Trophoblast cell (in vitro differentiated cells and primary cell): ENCODE results near the gene VASH1.

Experiments used
- DNase-seq, 2 donors: peaks; one replicate each; pipeline ENCODE4 v3.0.0-alpha.2; 2016
- H2AFZ ChIP-seq: 2 replicates; pipeline ENCODE4 v1.6.1; 2013; ENCODE audit warnings: low read length, moderate library complexity, mild to moderate bottlenecking; ENCODE audit not compliant: insufficient read depth, poor library complexity
- H2AK5ac ChIP-seq: 2 replicates; pipeline ENCODE4 v1.6.1; 2013; ENCODE audit warnings: mild to moderate bottlenecking, low read length
- H2BK120ac ChIP-seq: 2 replicates; pipeline ENCODE4 v1.6.1; 2013; ENCODE audit warnings: low read length, mild to moderate bottlenecking, moderate library complexity; ENCODE audit not compliant: insufficient read depth, poor library complexity
- H2BK12ac ChIP-seq: 2 replicates; pipeline ENCODE4 v1.6.1; 2013; ENCODE audit warnings: mild to moderate bottlenecking, low read length, moderate library complexity
- H2BK5ac ChIP-seq: 2 replicates; pipeline ENCODE4 v1.6.1; 2013; ENCODE audit warnings: low read length, low read depth, moderate library complexity, mild to moderate bottlenecking; ENCODE audit not compliant: poor library complexity
- H3K14ac ChIP-seq: 2 replicates; pipeline ENCODE4 v1.6.1; 2013; ENCODE audit warnings: mild to moderate bottlenecking, low read length
- H3K18ac ChIP-seq: 2 replicates; pipeline ENCODE4 v1.6.1; 2013; ENCODE audit warnings: mild to moderate bottlenecking, low read length
- H3K23ac ChIP-seq: 2 replicates; pipeline ENCODE4 v1.6.1; 2013; ENCODE audit warnings: low read length
- H3K27ac ChIP-seq: 2 replicates; pipeline ENCODE4 v1.5.1; 2013; ENCODE audit warnings: low read depth, mild to moderate bottlenecking, inconsistent platforms, low read length, moderate library complexity
- H3K27me3 ChIP-seq: 2 replicates; pipeline ENCODE4 v1.6.1; 2013; ENCODE audit warnings: inconsistent platforms, mild to moderate bottlenecking, low read length, moderate library complexity; ENCODE audit not compliant: insufficient read depth
- H3K36me3 ChIP-seq, 2 experiments: 1 replicate in 1 of 2; 2 replicates in 1 of 2; pipeline ENCODE4 v1.6.1; 2013; ENCODE audit warnings: low read length in 2 of 2, mild to moderate bottlenecking in 2 of 2, moderate library complexity in 1 of 2; ENCODE audit not compliant: insufficient read depth in 2 of 2, control insufficient read depth in 1 of 2
- H3K4ac ChIP-seq: 2 replicates; pipeline ENCODE4 v1.6.1; 2013; ENCODE audit warnings: low read depth, mild to moderate bottlenecking, low read length, moderate library complexity
- H3K4me1 ChIP-seq, 2 experiments: 1 replicate in 1 of 2; 2 replicates in 1 of 2; pipeline ENCODE4 v1.6.1; 2013; ENCODE audit warnings: low read length in 2 of 2, mild to moderate bottlenecking in 2 of 2, moderate library complexity in 1 of 2; ENCODE audit not compliant: insufficient read depth in 2 of 2, control insufficient read depth in 1 of 2
- H3K4me2 ChIP-seq: 2 replicates; pipeline ENCODE4 v1.6.1; 2013; ENCODE audit warnings: inconsistent platforms, mild to moderate bottlenecking, low read length, moderate library complexity
- H3K4me3 ChIP-seq: 2 replicates; pipeline ENCODE4 v1.5.1; 2013; ENCODE audit warnings: mild to moderate bottlenecking, low read depth, low read length, inconsistent platforms
- H3K79me1 ChIP-seq: one replicate; pipeline ENCODE4 v1.6.1; 2013; ENCODE audit warnings: low read length
- H3K79me2 ChIP-seq: 2 replicates; pipeline ENCODE4 v1.6.1; 2013; ENCODE audit warnings: low read length, mild to moderate bottlenecking; ENCODE audit not compliant: control insufficient read depth, insufficient read depth, poor library complexity
- H3K9ac ChIP-seq: 2 replicates; pipeline ENCODE4 v1.6.1; 2013; ENCODE audit warnings: mild to moderate bottlenecking, low read length
- H3K9me3 ChIP-seq: 2 replicates; pipeline ENCODE4 v1.6.1; 2013; ENCODE audit warnings: low read depth, mild to moderate bottlenecking, control low read depth, inconsistent platforms, low read length; ENCODE audit not compliant: insufficient read depth
- H4K12ac ChIP-seq: 2 replicates; pipeline ENCODE4 v1.6.1; 2013; ENCODE audit warnings: low read depth, mild to moderate bottlenecking, low read length, moderate library complexity
- H4K8ac ChIP-seq: 2 replicates; pipeline ENCODE4 v1.6.1; 2013; ENCODE audit warnings: low read depth, mild to moderate bottlenecking, low read length, moderate library complexity
- H4K91ac ChIP-seq: one replicate; pipeline ENCODE4 v1.6.1; 2013; ENCODE audit warnings: low read depth, mild to moderate bottlenecking, low read length, moderate library complexity
- WGBS: extraction: QIAGEN DNeasy Blood & Tissue Kit; methylation state at CpG from one replicate; pipeline ENCODE4 v1.1.7; 2013; ENCODE audit warnings: missing lambda C conversion rate; ENCODE audit not compliant: insufficient read length, insufficient coverage; ENCODE audit errors: extremely low coverage; 5-methylcytosine and 5-hydroxymethylcytosine counted together

The VASH1 gene

DNA sequence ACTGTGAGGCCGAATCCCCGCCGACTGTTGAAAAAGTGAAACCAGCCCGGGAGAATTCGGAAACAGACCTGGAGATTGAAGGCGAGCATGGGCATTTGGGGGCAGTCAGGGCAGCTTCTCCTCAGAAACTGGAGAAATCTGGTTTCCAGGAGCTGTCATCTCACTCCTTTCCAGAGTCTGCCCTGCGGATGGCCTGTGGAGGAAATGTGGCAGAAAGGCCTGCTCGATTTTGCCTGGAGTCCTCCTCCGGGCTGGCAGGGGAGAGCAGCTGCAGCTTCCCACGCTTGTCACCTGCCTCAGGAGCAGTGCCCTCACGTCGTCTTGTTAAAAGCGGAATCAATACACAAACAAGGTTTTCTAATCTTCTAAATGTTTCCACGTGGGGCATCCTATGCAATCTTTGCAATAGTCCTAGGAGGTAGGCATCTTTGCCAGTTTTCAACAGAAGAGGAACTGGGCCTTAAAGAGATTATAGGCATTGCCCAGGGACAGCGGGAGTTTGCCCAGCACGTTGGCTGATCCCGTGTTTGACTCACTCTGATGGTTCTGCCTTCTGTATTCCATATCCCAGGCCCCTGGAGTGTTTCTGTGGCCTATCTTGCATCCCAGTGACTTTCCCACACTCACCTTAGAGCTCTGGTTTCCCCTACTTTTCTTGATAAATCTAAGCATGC is 67.2 kb downstream of the VASH1 start:
- no peak overlapping the region for H3K9ac ChIP-seq
- H3K36me3 ChIP-seq, result no peaks in the 10 kb centered on the region
- WGBS, result no CpG with 5 or more reads among the region's 17 CpGs
- H3K9me3 ChIP-seq, result peaks cover 2% of the 10 kb centered on the region
- H2AK5ac ChIP-seq, result no peak overlapping the region
- H2AFZ ChIP-seq, result no peak overlapping the region
- no peak overlapping the region for H2BK12ac ChIP-seq
- no peak overlapping the region for H2BK120ac ChIP-seq
- DNase-seq, result peak in 1 of 2 donors; percentile 14
- H3K4ac ChIP-seq, result no peak overlapping the region
- no peak overlapping the region for H3K4me2 ChIP-seq
- no peak overlapping the region for H4K12ac ChIP-seq
- no peaks in the 10 kb centered on the region for H3K27me3 ChIP-seq
- H3K18ac ChIP-seq, result no peak overlapping the region
- H3K27ac ChIP-seq, result no peak overlapping the region
- H4K91ac ChIP-seq, result no peak overlapping the region
- H3K14ac ChIP-seq, result no peak overlapping the region
- no peaks in the 10 kb centered on the region for H3K79me2 ChIP-seq
- no peak overlapping the region for H3K4me3 ChIP-seq
- H3K4me1 ChIP-seq, result no peaks in the 10 kb centered on the region
- no peak overlapping the region for H3K23ac ChIP-seq
- H2BK5ac ChIP-seq, result no peak overlapping the region
- no peaks in the 10 kb centered on the region for H3K79me1 ChIP-seq
- no peak overlapping the region for H4K8ac ChIP-seq

DNA sequence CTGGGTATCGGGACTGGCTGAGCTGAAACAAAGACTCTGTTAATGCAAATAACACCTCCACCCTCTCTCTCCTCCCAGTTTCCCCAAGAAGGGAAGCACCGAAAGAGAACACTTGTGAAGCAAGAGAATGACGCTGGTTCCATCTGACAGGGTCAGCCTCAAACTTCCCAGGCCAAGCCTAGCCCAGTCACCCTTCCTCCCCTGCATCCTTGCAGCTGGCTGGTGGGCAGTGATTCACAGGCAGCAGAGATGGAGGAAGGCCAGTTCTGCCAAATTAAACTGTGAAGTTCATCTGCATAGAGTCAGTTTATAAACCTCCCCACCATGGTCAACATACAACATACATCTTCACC is 67.7 kb downstream of the VASH1 start:
- Histone ChIP-seq H3K23ac (no peak overlapping the region), H3K14ac (no peak overlapping the region), H3K27me3 (no peaks in the 10 kb centered on the region), H3K9me3 (peaks cover 2% of the 10 kb centered on the region), H3K18ac (no peak overlapping the region), H3K79me2 (no peaks in the 10 kb centered on the region), H3K27ac (no peak overlapping the region), H3K4me3 (no peak overlapping the region), H3K36me3 (no peaks in the 10 kb centered on the region), H3K4ac (no peak overlapping the region), H3K79me1 (no peaks in the 10 kb centered on the region), H3K4me2 (no peak overlapping the region), H3K9ac (no peak overlapping the region), H2BK120ac (no peak overlapping the region), H4K12ac (no peak overlapping the region), H2AK5ac (no peak overlapping the region), H4K8ac (no peak overlapping the region), H2AFZ (no peak overlapping the region), H2BK5ac (no peak overlapping the region), H4K91ac (no peak overlapping the region), H3K4me1 (no peaks in the 10 kb centered on the region), H2BK12ac (no peak overlapping the region)
- peak in 1 of 2 donors; percentile 38 for DNase-seq
- no CpG with 5 or more reads among the region's 3 CpGs for WGBS

GRCh38 chr14:76829650-76830421 is 68.6 kb downstream of the VASH1 start:
- Histone ChIP-seq H3K4ac (no peak overlapping the region), H2AFZ (no peak overlapping the region), H2BK120ac (no peak overlapping the region), H2BK12ac (no peak overlapping the region), H3K36me3 (no peaks in the 10 kb centered on the region), H3K79me1 (no peaks in the 10 kb centered on the region), H4K12ac (no peak overlapping the region), H2BK5ac (no peak overlapping the region), H3K18ac (no peak overlapping the region), H3K27me3 (no peaks in the 10 kb centered on the region), H3K4me2 (no peak overlapping the region), H3K9me3 (peaks cover 2% of the 10 kb centered on the region), H4K91ac (no peak overlapping the region), H3K79me2 (no peaks in the 10 kb centered on the region), H3K14ac (no peak overlapping the region), H3K23ac (no peak overlapping the region), H3K4me1 (no peaks in the 10 kb centered on the region), H3K27ac (no peak overlapping the region), H4K8ac (no peak overlapping the region), H2AK5ac (no peak overlapping the region), H3K9ac (no peak overlapping the region), H3K4me3 (no peak overlapping the region)
- DNase-seq, result no peak
- no CpG with 5 or more reads among the region's 7 CpGs for WGBS

GRCh38 chr14:76830556-76830955 is 69.3 kb downstream of the VASH1 start:
- no peak overlapping the region for H2AFZ ChIP-seq
- H3K4me1 ChIP-seq, result no peaks in the 10 kb centered on the region
- H3K79me2 ChIP-seq, result no peaks in the 10 kb centered on the region
- H3K4me3 ChIP-seq, result no peak overlapping the region
- H3K9me3 ChIP-seq, result peaks cover 2% of the 10 kb centered on the region
- no peaks in the 10 kb centered on the region for H3K27me3 ChIP-seq
- H2BK5ac ChIP-seq, result no peak overlapping the region
- no peaks in the 10 kb centered on the region for H3K79me1 ChIP-seq
- H4K91ac ChIP-seq, result no peak overlapping the region
- no peaks in the 10 kb centered on the region for H3K36me3 ChIP-seq
- WGBS, result no CpG with 5 or more reads among the region's 4 CpGs
- no peak overlapping the region for H3K23ac ChIP-seq
- DNase-seq, result peak in 1 of 2 donors; percentile 11
- no peak overlapping the region for H2AK5ac ChIP-seq
- H3K9ac ChIP-seq, result no peak overlapping the region
- H3K14ac ChIP-seq, result no peak overlapping the region
- H3K4ac ChIP-seq, result no peak overlapping the region
- no peak overlapping the region for H3K18ac ChIP-seq
- H2BK12ac ChIP-seq, result no peak overlapping the region
- H4K8ac ChIP-seq, result no peak overlapping the region
- H3K27ac ChIP-seq, result no peak overlapping the region
- no peak overlapping the region for H2BK120ac ChIP-seq
- H3K4me2 ChIP-seq, result no peak overlapping the region
- H4K12ac ChIP-seq, result no peak overlapping the region
